ENCODE measurements around the gene TAOK1.

GRCh38 chr17:29588017-29588561 lies 197.9 kb downstream of the TAOK1 start:
- no peak for TF ChIP-seq POLR2A (IDR thresholded peaks at IDR 0.05)
- TF ChIP-seq CTCF (IDR thresholded peaks at IDR 0.05), result no peak
